H1 (cell line): ENCODE data around the gene SLC1A2. TPM values are rescaled to one million over a fixed set of nuclear protein-coding genes. Genes with fewer than 3 reads are reported as not detected.

Source experiments
- CTCF ChIP-seq, 3 experiments: IDR thresholded peaks; 1 replicate in 2 of 3; 2 replicates in 1 of 3; pipeline versions ENCODE4 v1.5.1 to v1.6.1; 2011; ENCODE audit warnings: low read length in 3 of 3, mild to moderate bottlenecking in 3 of 3, inconsistent platforms in 2 of 3, low read depth in 1 of 3, moderate library complexity in 1 of 3; ENCODE audit not compliant: insufficient read depth in 1 of 3; ENCODE audit errors: control extremely low read depth in 1 of 3
- NANOG ChIP-seq: IDR thresholded peaks from 2 replicates; pipeline ENCODE4 v1.6.1; 2011; ENCODE audit warnings: low read length, low read depth, mild to moderate bottlenecking, inconsistent platforms; ENCODE audit not compliant: insufficient read depth, poor library complexity, severe bottlenecking
- POU5F1 ChIP-seq: IDR thresholded peaks from 2 replicates; pipeline ENCODE4 v1.6.1; 2011; ENCODE audit warnings: low read depth, mild to moderate bottlenecking, low read length, moderate library complexity
- RFX5 ChIP-seq: IDR thresholded peaks from 2 replicates; pipeline ENCODE4 v1.6.1; 2011; ENCODE audit warnings: low read depth, low read length, improper control_type of control experiment, borderline replicate concordance
- SUZ12 ChIP-seq: fragments of 200-600 bp; sonication (generic); IDR thresholded peaks from 2 replicates; pipeline ENCODE4 v1.6.1; 2012; ENCODE audit warnings: mild to moderate bottlenecking, inconsistent platforms, low read length, moderate library complexity, mixed read lengths
- YY1 ChIP-seq: IDR thresholded peaks from 2 replicates; pipeline ENCODE4 v1.6.1; 2011; ENCODE audit warnings: low read depth, mild to moderate bottlenecking, low read length
- polyA plus RNA-seq, 7 experiments: library from polyadenylated mRNA; depleted of rRNA in 3 of 7; stranded (reverse) in 5 of 7; unstranded in 2 of 7; fragments of >200 nt in 5 of 7; fragments of 200-250 nt in 2 of 7; gene quantifications; 1 replicate in 5 of 7; 2 replicates in 1 of 7; 4 replicates in 1 of 7; pipeline versions ENCODE4 v1.2.1 to v1.2.3, GENCODE V29; 2011 to 2013; ENCODE audit warnings: missing spikeins in 2 of 7, mixed read lengths in 2 of 7
- total RNA-seq: library from RNA; stranded (reverse); fragmentation: NEBNext Ultra II Directional; extraction: Animal tissue kit (Norgen Biotek cat#: 25700); gene quantifications from 2 replicates; pipeline ENCODE4 v1.2.1, GENCODE V29; 2021
- TF ChIP-seq, protein P1 (sequence below): fragments of 300-600 bp; sonication (generic); IDR thresholded peaks from 2 replicates; pipeline ENCODE4 v1.7.1; 2012; ENCODE audit warnings: low read length, moderate library complexity, mild to moderate bottlenecking, inconsistent platforms; ENCODE audit not compliant: insufficient replicate concordance

Gene SLC1A2
- total and polyA plus RNA-seq, 2 of the 8 experiments (the other 6 are each of a cell fraction or from before 2014, with no cell fraction given) = 0.57 to 1.2 TPM

GRCh38 chr11:35321532-35322317 lies 97.6 kb downstream of the SLC1A2 start (continued):
- TF ChIP-seq, protein P1, sequence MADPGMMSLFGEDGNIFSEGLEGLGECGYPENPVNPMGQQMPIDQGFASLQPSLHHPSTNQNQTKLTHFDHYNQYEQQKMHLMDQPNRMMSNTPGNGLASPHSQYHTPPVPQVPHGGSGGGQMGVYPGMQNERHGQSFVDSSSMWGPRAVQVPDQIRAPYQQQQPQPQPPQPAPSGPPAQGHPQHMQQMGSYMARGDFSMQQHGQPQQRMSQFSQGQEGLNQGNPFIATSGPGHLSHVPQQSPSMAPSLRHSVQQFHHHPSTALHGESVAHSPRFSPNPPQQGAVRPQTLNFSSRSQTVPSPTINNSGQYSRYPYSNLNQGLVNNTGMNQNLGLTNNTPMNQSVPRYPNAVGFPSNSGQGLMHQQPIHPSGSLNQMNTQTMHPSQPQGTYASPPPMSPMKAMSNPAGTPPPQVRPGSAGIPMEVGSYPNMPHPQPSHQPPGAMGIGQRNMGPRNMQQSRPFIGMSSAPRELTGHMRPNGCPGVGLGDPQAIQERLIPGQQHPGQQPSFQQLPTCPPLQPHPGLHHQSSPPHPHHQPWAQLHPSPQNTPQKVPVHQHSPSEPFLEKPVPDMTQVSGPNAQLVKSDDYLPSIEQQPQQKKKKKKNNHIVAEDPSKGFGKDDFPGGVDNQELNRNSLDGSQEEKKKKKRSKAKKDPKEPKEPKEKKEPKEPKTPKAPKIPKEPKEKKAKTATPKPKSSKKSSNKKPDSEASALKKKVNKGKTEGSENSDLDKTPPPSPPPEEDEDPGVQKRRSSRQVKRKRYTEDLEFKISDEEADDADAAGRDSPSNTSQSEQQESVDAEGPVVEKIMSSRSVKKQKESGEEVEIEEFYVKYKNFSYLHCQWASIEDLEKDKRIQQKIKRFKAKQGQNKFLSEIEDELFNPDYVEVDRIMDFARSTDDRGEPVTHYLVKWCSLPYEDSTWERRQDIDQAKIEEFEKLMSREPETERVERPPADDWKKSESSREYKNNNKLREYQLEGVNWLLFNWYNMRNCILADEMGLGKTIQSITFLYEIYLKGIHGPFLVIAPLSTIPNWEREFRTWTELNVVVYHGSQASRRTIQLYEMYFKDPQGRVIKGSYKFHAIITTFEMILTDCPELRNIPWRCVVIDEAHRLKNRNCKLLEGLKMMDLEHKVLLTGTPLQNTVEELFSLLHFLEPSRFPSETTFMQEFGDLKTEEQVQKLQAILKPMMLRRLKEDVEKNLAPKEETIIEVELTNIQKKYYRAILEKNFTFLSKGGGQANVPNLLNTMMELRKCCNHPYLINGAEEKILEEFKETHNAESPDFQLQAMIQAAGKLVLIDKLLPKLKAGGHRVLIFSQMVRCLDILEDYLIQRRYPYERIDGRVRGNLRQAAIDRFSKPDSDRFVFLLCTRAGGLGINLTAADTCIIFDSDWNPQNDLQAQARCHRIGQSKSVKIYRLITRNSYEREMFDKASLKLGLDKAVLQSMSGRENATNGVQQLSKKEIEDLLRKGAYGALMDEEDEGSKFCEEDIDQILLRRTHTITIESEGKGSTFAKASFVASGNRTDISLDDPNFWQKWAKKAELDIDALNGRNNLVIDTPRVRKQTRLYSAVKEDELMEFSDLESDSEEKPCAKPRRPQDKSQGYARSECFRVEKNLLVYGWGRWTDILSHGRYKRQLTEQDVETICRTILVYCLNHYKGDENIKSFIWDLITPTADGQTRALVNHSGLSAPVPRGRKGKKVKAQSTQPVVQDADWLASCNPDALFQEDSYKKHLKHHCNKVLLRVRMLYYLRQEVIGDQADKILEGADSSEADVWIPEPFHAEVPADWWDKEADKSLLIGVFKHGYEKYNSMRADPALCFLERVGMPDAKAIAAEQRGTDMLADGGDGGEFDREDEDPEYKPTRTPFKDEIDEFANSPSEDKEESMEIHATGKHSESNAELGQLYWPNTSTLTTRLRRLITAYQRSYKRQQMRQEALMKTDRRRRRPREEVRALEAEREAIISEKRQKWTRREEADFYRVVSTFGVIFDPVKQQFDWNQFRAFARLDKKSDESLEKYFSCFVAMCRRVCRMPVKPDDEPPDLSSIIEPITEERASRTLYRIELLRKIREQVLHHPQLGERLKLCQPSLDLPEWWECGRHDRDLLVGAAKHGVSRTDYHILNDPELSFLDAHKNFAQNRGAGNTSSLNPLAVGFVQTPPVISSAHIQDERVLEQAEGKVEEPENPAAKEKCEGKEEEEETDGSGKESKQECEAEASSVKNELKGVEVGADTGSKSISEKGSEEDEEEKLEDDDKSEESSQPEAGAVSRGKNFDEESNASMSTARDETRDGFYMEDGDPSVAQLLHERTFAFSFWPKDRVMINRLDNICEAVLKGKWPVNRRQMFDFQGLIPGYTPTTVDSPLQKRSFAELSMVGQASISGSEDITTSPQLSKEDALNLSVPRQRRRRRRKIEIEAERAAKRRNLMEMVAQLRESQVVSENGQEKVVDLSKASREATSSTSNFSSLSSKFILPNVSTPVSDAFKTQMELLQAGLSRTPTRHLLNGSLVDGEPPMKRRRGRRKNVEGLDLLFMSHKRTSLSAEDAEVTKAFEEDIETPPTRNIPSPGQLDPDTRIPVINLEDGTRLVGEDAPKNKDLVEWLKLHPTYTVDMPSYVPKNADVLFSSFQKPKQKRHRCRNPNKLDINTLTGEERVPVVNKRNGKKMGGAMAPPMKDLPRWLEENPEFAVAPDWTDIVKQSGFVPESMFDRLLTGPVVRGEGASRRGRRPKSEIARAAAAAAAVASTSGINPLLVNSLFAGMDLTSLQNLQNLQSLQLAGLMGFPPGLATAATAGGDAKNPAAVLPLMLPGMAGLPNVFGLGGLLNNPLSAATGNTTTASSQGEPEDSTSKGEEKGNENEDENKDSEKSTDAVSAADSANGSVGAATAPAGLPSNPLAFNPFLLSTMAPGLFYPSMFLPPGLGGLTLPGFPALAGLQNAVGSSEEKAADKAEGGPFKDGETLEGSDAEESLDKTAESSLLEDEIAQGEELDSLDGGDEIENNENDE = no peak
- TF ChIP-seq RFX5 (no peak), POU5F1 (no peak), SUZ12 (no peak), CTCF (IDR thresholded peaks at IDR 0.05; ENCODE audit: control extremely low read depth in 1 of 3, insufficient read depth in 1 of 3, low read depth in 1 of 3, low read length in 3 of 3) (no peak), YY1 (no peak), NANOG (no peak)
